ENCODE measurements around the gene ETS2. TPM values are rescaled to one million over a fixed set of nuclear protein-coding genes. Genes with fewer than 3 reads are reported as not detected.
A peak's percentile ranks its signal among the peaks of the same experiment; 100 is the strongest.

ETS2 gene
- total and polyA plus RNA-seq, 4 donors, result 25.8 to 35.6 (median 31.9) TPM

- no peaks in the 10 kb centered on the region for H3K9me3 ChIP-seq (ENCODE audit: control insufficient read depth, insufficient read depth, low read length)
- H3K4me3 ChIP-seq (ENCODE audit: low read depth, low read length), result peak overlapping the region; percentile 66
- no peaks in the 10 kb centered on the region for H3K36me3 ChIP-seq (ENCODE audit: control insufficient read depth, insufficient read depth, low read length)
- WGBS (ENCODE audit: insufficient coverage), result 17% methylated on average over 2 of the region's 9 CpGs
- peaks cover 17% of the 10 kb centered on the region for H3K4me1 ChIP-seq (ENCODE audit: control insufficient read depth, insufficient read depth, low read length)
- H3K27me3 ChIP-seq (ENCODE audit: control insufficient read depth, insufficient read depth, low read length), result no peaks in the 10 kb centered on the region
- DNase-seq (ENCODE audit: low read depth in 4 of 6, low spot score in 6 of 6), result peak in 4 of 6 donors; percentile 15 to 87 (median 26)
- peak overlapping the region; percentile 50 for H3K27ac ChIP-seq (ENCODE audit: low read depth, low read length)
Measured at GRCh38 chr21:38806942-38807284, 1.2 kb downstream of the ETS2 start.

GRCh38 chr21:38807441-38807871 lies 1.7 kb downstream of the ETS2 start:
- peak overlapping the region; percentile 42 for H3K27ac ChIP-seq (ENCODE audit: low read depth, low read length)
- no peaks in the 10 kb centered on the region for H3K36me3 ChIP-seq (ENCODE audit: control insufficient read depth, insufficient read depth, low read length)
- no peaks in the 10 kb centered on the region for H3K9me3 ChIP-seq (ENCODE audit: control insufficient read depth, insufficient read depth, low read length)
- DNase-seq (ENCODE audit: low read depth in 4 of 6, low spot score in 6 of 6), result peak in 3 of 6 donors; percentile 19 to 57 (median 40)
- H3K4me3 ChIP-seq (ENCODE audit: low read depth, low read length), result peak overlapping the region; percentile 66
- 63% methylated on average over 1 of the region's 2 CpGs for WGBS (ENCODE audit: insufficient coverage)
- H3K4me1 ChIP-seq (ENCODE audit: control insufficient read depth, insufficient read depth, low read length), result peaks cover 17% of the 10 kb centered on the region
- H3K27me3 ChIP-seq (ENCODE audit: control insufficient read depth, insufficient read depth, low read length), result no peaks in the 10 kb centered on the region

GRCh38 chr21:38807986-38808385 lies 2.3 kb downstream of the ETS2 start:
- Histone ChIP-seq H3K27me3 (ENCODE audit: control insufficient read depth, insufficient read depth, low read length) (no peaks in the 10 kb centered on the region), H3K9me3 (ENCODE audit: control insufficient read depth, insufficient read depth, low read length) (no peaks in the 10 kb centered on the region), H3K36me3 (ENCODE audit: control insufficient read depth, insufficient read depth, low read length) (no peaks in the 10 kb centered on the region), H3K27ac (ENCODE audit: low read depth, low read length) (peak overlapping the region; percentile 42), H3K4me3 (ENCODE audit: low read depth, low read length) (peak overlapping the region; percentile 66), H3K4me1 (ENCODE audit: control insufficient read depth, insufficient read depth, low read length) (peaks cover 17% of the 10 kb centered on the region)
- 74% methylated on average over 5 of the region's 5 CpGs for WGBS (ENCODE audit: insufficient coverage)
- peak in 1 of 6 donors; percentile 29 for DNase-seq (ENCODE audit: low read depth in 4 of 6, low spot score in 6 of 6)

GRCh38 chr21:38809198-38809878 lies 3.6 kb downstream of the ETS2 start:
- DNase-seq (ENCODE audit: low read depth in 4 of 6, low spot score in 6 of 6), result no peak
- no peak overlapping the region for H3K27ac ChIP-seq (ENCODE audit: low read depth, low read length)
- WGBS (ENCODE audit: insufficient coverage), result 71% methylated on average over 1 of the region's 2 CpGs

GRCh38 chr21:38810034-38810825 lies 4.5 kb downstream of the ETS2 start:
- Histone ChIP-seq H3K36me3 (ENCODE audit: control insufficient read depth, insufficient read depth, low read length) (peaks cover 6% of the 10 kb centered on the region), H3K27me3 (ENCODE audit: control insufficient read depth, insufficient read depth, low read length) (no peaks in the 10 kb centered on the region), H3K4me1 (ENCODE audit: control insufficient read depth, insufficient read depth, low read length) (peaks cover 5% of the 10 kb centered on the region), H3K9me3 (ENCODE audit: control insufficient read depth, insufficient read depth, low read length) (no peaks in the 10 kb centered on the region), H3K4me3 (ENCODE audit: low read depth, low read length) (no peak overlapping the region), H3K27ac (ENCODE audit: low read depth, low read length) (no peak overlapping the region)
- DNase-seq (ENCODE audit: low read depth in 4 of 6, low spot score in 6 of 6), result no peak
- WGBS (ENCODE audit: insufficient coverage), result 100% methylated on average over 2 of the region's 8 CpGs

More at GRCh38 chr21:38809198-38809878, 3.6 kb downstream of the ETS2 start:
- H3K9me3 ChIP-seq (ENCODE audit: control insufficient read depth, insufficient read depth, low read length), result no peaks in the 10 kb centered on the region
- peaks cover 3% of the 10 kb centered on the region for H3K36me3 ChIP-seq (ENCODE audit: control insufficient read depth, insufficient read depth, low read length)
- H3K4me3 ChIP-seq (ENCODE audit: low read depth, low read length), result no peak overlapping the region
- H3K4me1 ChIP-seq (ENCODE audit: control insufficient read depth, insufficient read depth, low read length), result peaks cover 13% of the 10 kb centered on the region
- no peaks in the 10 kb centered on the region for H3K27me3 ChIP-seq (ENCODE audit: control insufficient read depth, insufficient read depth, low read length)

- Histone ChIP-seq H3K4me3 (ENCODE audit: low read depth, low read length) (no peak overlapping the region), H3K4me1 (ENCODE audit: control insufficient read depth, insufficient read depth, low read length) (peaks cover 4% of the 10 kb centered on the region), H3K36me3 (ENCODE audit: control insufficient read depth, insufficient read depth, low read length) (peaks cover 9% of the 10 kb centered on the region), H3K27ac (ENCODE audit: low read depth, low read length) (no peak overlapping the region), H3K9me3 (ENCODE audit: control insufficient read depth, insufficient read depth, low read length) (no peaks in the 10 kb centered on the region), H3K27me3 (ENCODE audit: control insufficient read depth, insufficient read depth, low read length) (no peaks in the 10 kb centered on the region)
- 79% methylated on average over 2 of the region's 5 CpGs for WGBS (ENCODE audit: insufficient coverage)
- DNase-seq (ENCODE audit: low read depth in 4 of 6, low spot score in 6 of 6), result no peak
Measured at GRCh38 chr21:38810826-38811164, 5.1 kb downstream of the ETS2 start.

- H3K36me3 ChIP-seq (ENCODE audit: control insufficient read depth, insufficient read depth, low read length), result peaks cover 9% of the 10 kb centered on the region
- H3K9me3 ChIP-seq (ENCODE audit: control insufficient read depth, insufficient read depth, low read length), result no peaks in the 10 kb centered on the region
- 56% methylated on average over 3 of the region's 8 CpGs for WGBS (ENCODE audit: insufficient coverage)
- no peak for DNase-seq (ENCODE audit: low read depth in 4 of 6, low spot score in 6 of 6)
- H3K4me3 ChIP-seq (ENCODE audit: low read depth, low read length), result no peak overlapping the region
- peaks cover 4% of the 10 kb centered on the region for H3K4me1 ChIP-seq (ENCODE audit: control insufficient read depth, insufficient read depth, low read length)
- no peak overlapping the region for H3K27ac ChIP-seq (ENCODE audit: low read depth, low read length)
- H3K27me3 ChIP-seq (ENCODE audit: control insufficient read depth, insufficient read depth, low read length), result no peaks in the 10 kb centered on the region
Measured at GRCh38 chr21:38811257-38811656, 5.5 kb downstream of the ETS2 start.

GRCh38 chr21:38813143-38813542 lies 7.4 kb downstream of the ETS2 start:
- Histone ChIP-seq H3K27ac (ENCODE audit: low read depth, low read length) (no peak overlapping the region), H3K4me1 (ENCODE audit: control insufficient read depth, insufficient read depth, low read length) (no peaks in the 10 kb centered on the region), H3K36me3 (ENCODE audit: control insufficient read depth, insufficient read depth, low read length) (peaks cover 18% of the 10 kb centered on the region), H3K27me3 (ENCODE audit: control insufficient read depth, insufficient read depth, low read length) (no peaks in the 10 kb centered on the region), H3K9me3 (ENCODE audit: control insufficient read depth, insufficient read depth, low read length) (no peaks in the 10 kb centered on the region), H3K4me3 (ENCODE audit: low read depth, low read length) (no peak overlapping the region)
- DNase-seq (ENCODE audit: low read depth in 4 of 6, low spot score in 6 of 6), result no peak
- 79% methylated on average over 2 of the region's 2 CpGs for WGBS (ENCODE audit: insufficient coverage)

- no peaks in the 10 kb centered on the region for H3K9me3 ChIP-seq (ENCODE audit: control insufficient read depth, insufficient read depth, low read length)
- H3K4me3 ChIP-seq (ENCODE audit: low read depth, low read length), result no peak overlapping the region
- no peak overlapping the region for H3K27ac ChIP-seq (ENCODE audit: low read depth, low read length)
- no peaks in the 10 kb centered on the region for H3K27me3 ChIP-seq (ENCODE audit: control insufficient read depth, insufficient read depth, low read length)
- DNase-seq (ENCODE audit: low read depth in 4 of 6, low spot score in 6 of 6), result peak in 1 of 6 donors; percentile 71
- H3K4me1 ChIP-seq (ENCODE audit: control insufficient read depth, insufficient read depth, low read length), result no peaks in the 10 kb centered on the region
- peaks cover 22% of the 10 kb centered on the region for H3K36me3 ChIP-seq (ENCODE audit: control insufficient read depth, insufficient read depth, low read length)
- 62% methylated on average over 7 of the region's 8 CpGs for WGBS (ENCODE audit: insufficient coverage)
Measured at GRCh38 chr21:38813547-38813946, 7.8 kb downstream of the ETS2 start.
